ENCODE measurements around the gene KRT4.
"Not testable (repeated sequence)": the region's sequence is repeated elsewhere in the genome, so short reads cannot be mapped to it uniquely, and the experiment has no call there.

KRT4 gene

DNA sequence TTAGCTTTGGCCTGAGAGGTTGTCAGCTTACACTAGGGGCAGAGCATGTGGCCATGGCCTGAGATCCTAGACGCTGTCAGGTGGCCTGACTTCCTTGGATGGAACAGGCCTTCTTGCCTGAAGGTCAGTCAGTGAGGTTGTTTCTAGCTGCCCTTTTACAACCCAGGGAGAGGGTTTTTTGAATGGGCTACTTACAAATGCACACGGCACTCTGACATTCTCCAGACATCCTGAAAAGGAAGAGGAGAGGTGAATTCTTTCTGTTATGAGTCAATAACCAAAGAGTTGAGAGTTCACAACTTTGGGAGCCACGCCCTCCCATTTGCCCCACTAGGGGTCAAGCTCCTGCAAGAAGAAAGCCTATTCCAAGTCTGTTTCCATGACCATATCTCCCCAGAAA is 44.6 kb downstream of the KRT4 start:
- Histone ChIP-seq H3K4me3 (ENCODE audit: low read length) (no peak overlapping the region), H3K36me3 (ENCODE audit: control insufficient read depth, low read depth, low read length) (no peaks in the 10 kb centered on the region), H3K9ac (ENCODE audit: low read length) (no peak overlapping the region), H3K27ac (ENCODE audit: low read length) (no peak overlapping the region), H3K27me3 (ENCODE audit: control insufficient read depth, insufficient read depth, low read length) (no peaks in the 10 kb centered on the region), H3K4me1 (ENCODE audit: control insufficient read depth, low read depth, low read length) (no peaks in the 10 kb centered on the region), H3K9me3 (ENCODE audit: control insufficient read depth, low read depth, low read length) (no peaks in the 10 kb centered on the region)

DNA sequence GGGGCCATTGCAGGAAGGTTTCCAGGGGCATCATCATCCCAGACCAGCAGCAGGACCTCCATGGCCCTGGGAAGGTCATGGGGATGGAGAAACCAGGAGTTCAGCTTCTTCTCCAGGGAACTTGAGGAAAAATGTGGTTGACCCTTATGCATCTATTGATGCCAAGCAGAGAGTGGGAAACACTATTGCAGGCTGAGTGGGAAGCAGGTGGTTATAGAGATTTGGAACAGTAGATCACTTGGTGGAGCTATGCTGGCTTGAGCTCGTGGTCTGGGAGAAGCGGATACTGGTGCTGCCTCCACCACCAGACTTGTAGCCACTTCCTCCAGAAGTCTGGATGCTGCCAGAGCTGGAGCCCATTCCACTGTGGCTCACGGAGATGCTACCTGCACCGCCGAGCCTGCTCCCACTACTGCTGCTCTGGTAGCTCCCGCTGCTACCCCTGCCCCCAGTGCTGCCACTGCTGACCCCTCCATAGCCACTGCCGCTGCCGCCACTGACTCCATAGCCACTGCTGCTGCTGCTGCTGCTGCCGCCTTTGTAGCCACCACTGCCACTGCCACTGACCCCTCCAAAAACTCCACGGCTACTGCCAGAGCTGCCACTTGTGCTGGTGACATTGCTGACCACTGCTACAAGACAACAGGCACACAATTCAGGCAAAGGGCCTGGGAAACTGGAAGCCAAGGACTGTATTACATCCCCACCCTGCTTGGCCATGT is 45.3 kb downstream of the KRT4 start:
- H3K9me3 ChIP-seq (ENCODE audit: control insufficient read depth, low read depth, low read length): no peaks in the 10 kb centered on the region
- no peak overlapping the region for H3K27ac ChIP-seq (ENCODE audit: low read length)
- no peak overlapping the region for H3K4me3 ChIP-seq (ENCODE audit: low read length)
- no peak overlapping the region for H3K9ac ChIP-seq (ENCODE audit: low read length)
- no peaks in the 10 kb centered on the region for H3K4me1 ChIP-seq (ENCODE audit: control insufficient read depth, low read depth, low read length)
- no peaks in the 10 kb centered on the region for H3K27me3 ChIP-seq (ENCODE audit: control insufficient read depth, insufficient read depth, low read length)
- H3K36me3 ChIP-seq (ENCODE audit: control insufficient read depth, low read depth, low read length): no peaks in the 10 kb centered on the region

DNA sequence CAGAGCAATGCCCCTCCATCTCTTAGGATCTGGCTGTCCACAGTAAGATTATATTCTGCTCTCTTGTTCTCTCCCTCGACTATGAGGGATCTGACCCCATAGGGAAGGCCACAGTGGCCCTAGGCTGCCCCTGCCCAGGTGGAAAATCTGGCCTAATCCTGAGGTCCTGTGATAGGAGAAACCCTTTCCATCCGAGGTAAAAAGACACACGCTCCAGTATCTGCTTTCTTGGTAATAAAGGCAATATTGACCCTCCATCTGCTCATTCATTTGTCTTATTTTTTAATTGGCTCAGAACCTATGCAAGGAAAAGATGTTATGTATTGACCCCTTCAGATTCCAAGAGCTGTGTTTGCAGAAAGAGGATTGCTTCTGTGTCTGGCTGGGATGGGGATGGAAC is 46.5 kb downstream of the KRT4 start:
- Histone ChIP-seq H3K9ac (ENCODE audit: low read length) (no peak overlapping the region), H3K27ac (ENCODE audit: low read length) (no peak overlapping the region), H3K4me1 (ENCODE audit: control insufficient read depth, low read depth, low read length) (no peaks in the 10 kb centered on the region), H3K36me3 (ENCODE audit: control insufficient read depth, low read depth, low read length) (no peaks in the 10 kb centered on the region), H3K9me3 (ENCODE audit: control insufficient read depth, low read depth, low read length) (no peaks in the 10 kb centered on the region), H3K27me3 (ENCODE audit: control insufficient read depth, insufficient read depth, low read length) (no peaks in the 10 kb centered on the region), H3K4me3 (ENCODE audit: low read length) (no peak overlapping the region)

DNA sequence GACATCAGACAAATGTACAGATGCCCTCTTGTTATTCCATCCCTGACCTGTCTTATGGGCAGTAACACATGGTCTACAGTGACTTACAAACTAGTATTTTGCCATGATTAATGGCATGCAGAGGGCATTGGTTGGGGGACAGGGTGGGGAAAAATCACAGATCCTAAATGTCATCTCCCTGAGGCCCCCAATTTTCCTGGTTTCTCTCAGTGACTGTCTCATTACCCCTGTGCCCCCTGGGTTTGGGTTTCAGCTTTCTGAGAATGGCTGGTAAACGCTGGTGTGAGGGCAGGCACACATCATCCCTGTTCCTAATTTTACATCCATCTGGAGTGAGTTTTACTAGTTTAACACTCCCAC is 46.9 kb downstream of the KRT4 start:
- Histone ChIP-seq H3K9ac (ENCODE audit: low read length) (no peak overlapping the region), H3K4me1 (ENCODE audit: control insufficient read depth, low read depth, low read length) (no peaks in the 10 kb centered on the region), H3K4me3 (ENCODE audit: low read length) (no peak overlapping the region), H3K9me3 (ENCODE audit: control insufficient read depth, low read depth, low read length) (no peaks in the 10 kb centered on the region), H3K27me3 (ENCODE audit: control insufficient read depth, insufficient read depth, low read length) (no peaks in the 10 kb centered on the region), H3K27ac (ENCODE audit: low read length) (no peak overlapping the region), H3K36me3 (ENCODE audit: control insufficient read depth, low read depth, low read length) (no peaks in the 10 kb centered on the region)

DNA sequence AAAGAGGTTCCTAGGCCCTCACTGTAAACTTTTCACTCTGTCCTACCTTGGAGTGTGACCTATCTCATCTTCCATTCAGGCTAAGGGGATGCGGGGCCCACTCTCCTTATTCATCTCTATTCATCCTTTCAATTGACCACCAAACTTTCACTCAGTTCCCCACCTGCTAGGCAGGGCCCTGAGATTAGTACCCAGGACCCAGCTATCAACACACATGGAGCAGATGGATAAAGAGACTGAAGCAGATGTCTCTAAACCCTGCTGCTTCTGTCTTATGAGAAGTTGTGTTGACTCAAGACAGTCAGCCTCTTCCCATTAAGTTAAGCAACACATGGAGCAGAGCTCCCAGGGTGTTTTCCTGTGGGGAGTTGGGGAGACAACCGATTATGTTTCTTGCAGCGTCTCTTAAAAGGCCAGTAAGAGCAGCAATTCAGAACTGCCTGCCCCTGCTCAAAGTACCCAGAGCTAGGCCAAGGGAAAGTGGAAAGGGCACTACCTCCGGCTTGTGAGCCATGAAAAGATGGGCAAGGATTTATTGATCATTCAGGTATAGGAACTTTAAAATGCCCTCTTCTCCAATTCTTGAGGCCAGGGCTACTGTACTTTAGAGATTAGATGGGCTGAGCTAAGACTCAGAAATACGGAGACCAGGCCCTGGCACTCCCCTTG is 47.4 kb downstream of the KRT4 start:
- no peak overlapping the region for H3K9ac ChIP-seq (ENCODE audit: low read length)
- no peaks in the 10 kb centered on the region for H3K27me3 ChIP-seq (ENCODE audit: control insufficient read depth, insufficient read depth, low read length)
- H3K27ac ChIP-seq (ENCODE audit: low read length): no peak overlapping the region
- H3K9me3 ChIP-seq (ENCODE audit: control insufficient read depth, low read depth, low read length): no peaks in the 10 kb centered on the region
- H3K4me1 ChIP-seq (ENCODE audit: control insufficient read depth, low read depth, low read length): no peaks in the 10 kb centered on the region
- H3K36me3 ChIP-seq (ENCODE audit: control insufficient read depth, low read depth, low read length): no peaks in the 10 kb centered on the region
- no peak overlapping the region for H3K4me3 ChIP-seq (ENCODE audit: low read length)

DNA sequence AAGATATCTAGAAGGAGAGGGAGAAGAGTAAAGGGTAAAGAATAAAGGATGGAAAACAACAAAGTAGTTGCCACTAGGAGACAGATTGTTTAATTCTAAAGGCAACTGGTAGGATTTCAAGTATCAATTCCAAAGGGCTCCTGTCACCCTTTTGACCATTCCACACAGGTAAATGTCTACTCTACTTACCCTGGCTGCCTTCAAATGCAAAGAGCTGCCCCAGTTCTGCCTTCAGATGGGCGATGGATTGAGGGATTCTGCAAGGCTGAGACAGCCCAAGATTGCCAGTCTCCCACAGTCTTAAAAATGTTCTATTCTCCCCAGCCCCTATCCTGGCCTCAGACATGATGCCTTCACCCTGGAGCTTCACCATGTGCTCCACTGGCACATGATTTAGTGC is 48.2 kb downstream of the KRT4 start:
- Histone ChIP-seq H3K4me3 (ENCODE audit: low read length) (no peak overlapping the region), H3K36me3 (ENCODE audit: control insufficient read depth, low read depth, low read length) (no peaks in the 10 kb centered on the region), H3K9ac (ENCODE audit: low read length) (no peak overlapping the region), H3K9me3 (ENCODE audit: control insufficient read depth, low read depth, low read length) (no peaks in the 10 kb centered on the region), H3K4me1 (ENCODE audit: control insufficient read depth, low read depth, low read length) (no peaks in the 10 kb centered on the region), H3K27me3 (ENCODE audit: control insufficient read depth, insufficient read depth, low read length) (no peaks in the 10 kb centered on the region), H3K27ac (ENCODE audit: low read length) (no peak overlapping the region)

DNA sequence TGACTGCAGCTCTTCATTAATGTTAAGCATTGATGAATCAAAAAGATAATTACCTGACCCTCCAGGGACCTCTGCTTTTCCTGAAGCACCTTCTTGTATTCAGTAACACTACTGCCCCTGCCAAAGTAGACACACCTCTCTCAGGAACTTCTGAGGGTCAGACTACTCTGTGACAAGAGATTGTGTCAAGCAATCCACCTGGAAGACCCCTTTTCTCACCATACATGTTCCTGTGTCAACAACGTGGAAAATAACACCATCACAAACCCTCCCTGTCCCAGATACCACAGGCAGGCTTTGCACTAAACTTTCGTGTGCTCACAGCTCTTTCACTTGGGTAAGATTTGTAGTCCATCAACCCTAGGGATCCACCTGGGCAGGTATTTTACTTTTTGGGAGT is 49.9 kb downstream of the KRT4 start:
- no peaks in the 10 kb centered on the region for H3K4me1 ChIP-seq (ENCODE audit: control insufficient read depth, low read depth, low read length)
- H3K9ac ChIP-seq (ENCODE audit: low read length): no peak overlapping the region
- H3K27me3 ChIP-seq (ENCODE audit: control insufficient read depth, insufficient read depth, low read length): no peaks in the 10 kb centered on the region
- H3K27ac ChIP-seq (ENCODE audit: low read length): no peak overlapping the region
- H3K4me3 ChIP-seq (ENCODE audit: low read length): no peak overlapping the region
- no peaks in the 10 kb centered on the region for H3K9me3 ChIP-seq (ENCODE audit: control insufficient read depth, low read depth, low read length)
- no peaks in the 10 kb centered on the region for H3K36me3 ChIP-seq (ENCODE audit: control insufficient read depth, low read depth, low read length)

DNA sequence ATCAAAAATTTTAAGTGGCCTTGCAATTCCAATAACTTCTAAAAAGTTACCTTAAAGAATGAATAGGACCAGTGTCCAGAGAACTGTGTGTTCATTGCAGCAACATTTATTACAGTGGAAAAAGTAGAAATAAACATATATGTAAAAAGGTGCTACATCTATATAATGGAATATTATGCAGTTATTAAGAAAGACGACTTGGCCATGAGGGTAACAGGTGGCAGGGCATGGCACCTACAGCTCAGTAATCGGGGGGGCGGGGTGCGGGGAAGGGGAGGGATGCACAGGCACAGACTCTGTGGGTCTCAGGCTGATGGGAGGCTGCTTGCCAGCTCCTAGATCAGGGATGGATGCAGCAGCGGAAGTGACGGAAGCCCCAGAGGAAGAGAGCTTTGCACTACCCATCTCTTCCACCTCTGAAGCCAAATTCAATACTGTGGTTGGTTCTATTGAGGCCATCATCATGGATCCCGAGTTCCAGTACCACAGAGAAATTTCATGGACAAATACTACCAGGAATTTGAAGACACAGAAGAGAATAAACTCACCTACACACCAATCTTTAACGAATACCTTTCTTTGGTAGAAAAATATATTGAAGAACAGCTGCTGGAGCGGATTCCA is 50.8 kb downstream of the KRT4 start:
- no peaks in the 10 kb centered on the region for H3K9me3 ChIP-seq (ENCODE audit: control insufficient read depth, low read depth, low read length)
- no peak overlapping the region for H3K27ac ChIP-seq (ENCODE audit: low read length)
- H3K36me3 ChIP-seq (ENCODE audit: control insufficient read depth, low read depth, low read length): no peaks in the 10 kb centered on the region
- H3K9ac ChIP-seq (ENCODE audit: low read length): no peak overlapping the region
- no peak overlapping the region for H3K4me3 ChIP-seq (ENCODE audit: low read length)
- H3K4me1 ChIP-seq (ENCODE audit: control insufficient read depth, low read depth, low read length): no peaks in the 10 kb centered on the region
- H3K27me3 ChIP-seq (ENCODE audit: control insufficient read depth, insufficient read depth, low read length): no peaks in the 10 kb centered on the region

DNA sequence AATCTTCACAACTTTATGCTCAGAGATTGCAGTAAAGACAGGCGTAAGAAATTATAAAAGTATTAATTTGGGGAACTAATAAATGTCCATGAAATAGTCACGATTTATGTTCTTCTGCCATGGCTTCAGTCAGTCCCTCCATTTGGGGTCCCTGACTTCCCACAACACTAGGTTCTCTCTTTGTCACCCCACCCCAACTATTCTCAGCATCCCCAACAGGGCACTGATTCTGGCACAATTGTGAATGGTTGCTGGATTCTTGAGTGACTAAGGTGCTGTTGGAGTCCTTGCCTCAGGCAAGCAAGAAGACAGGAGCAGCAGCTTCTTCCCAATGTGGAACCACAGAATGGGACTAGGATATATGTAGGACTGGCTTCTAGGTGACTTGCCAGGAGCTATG is 52.1 kb downstream of the KRT4 start:
- no peaks in the 10 kb centered on the region for H3K27me3 ChIP-seq (ENCODE audit: control insufficient read depth, insufficient read depth, low read length)
- no peaks in the 10 kb centered on the region for H3K4me1 ChIP-seq (ENCODE audit: control insufficient read depth, low read depth, low read length)
- no peaks in the 10 kb centered on the region for H3K9me3 ChIP-seq (ENCODE audit: control insufficient read depth, low read depth, low read length)
- no peak overlapping the region for H3K9ac ChIP-seq (ENCODE audit: low read length)
- no peaks in the 10 kb centered on the region for H3K36me3 ChIP-seq (ENCODE audit: control insufficient read depth, low read depth, low read length)
- H3K4me3 ChIP-seq (ENCODE audit: low read length): no peak overlapping the region
- no peak overlapping the region for H3K27ac ChIP-seq (ENCODE audit: low read length)

DNA sequence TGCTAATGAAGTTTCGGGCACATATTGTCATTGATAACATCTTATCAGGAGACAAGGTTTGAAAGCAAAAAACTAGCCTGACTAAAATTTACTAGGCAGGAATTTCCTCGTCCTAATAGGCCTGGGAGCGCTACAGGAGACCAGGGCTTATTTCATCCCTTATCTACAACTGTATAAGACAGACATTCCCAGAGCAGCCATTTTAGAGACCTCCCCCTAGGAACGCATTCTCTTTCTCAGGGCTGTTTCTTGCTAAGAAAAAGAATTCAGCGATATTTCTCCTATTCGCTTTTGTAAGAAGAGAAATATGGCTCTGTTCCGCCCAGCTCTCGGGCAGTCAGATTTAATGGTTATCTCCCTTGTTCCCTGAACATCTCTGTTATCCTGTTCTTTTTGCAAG is 52.7 kb downstream of the KRT4 start:
- H3K9me3 ChIP-seq (ENCODE audit: control insufficient read depth, low read depth, low read length); H3K27me3 ChIP-seq (ENCODE audit: control insufficient read depth, insufficient read depth, low read length); H3K4me3 ChIP-seq (ENCODE audit: low read length); H3K36me3 ChIP-seq (ENCODE audit: control insufficient read depth, low read depth, low read length); H3K27ac ChIP-seq (ENCODE audit: low read length); H3K9ac ChIP-seq (ENCODE audit: low read length); H3K4me1 ChIP-seq (ENCODE audit: control insufficient read depth, low read depth, low read length): not testable (repeated sequence)

DNA sequence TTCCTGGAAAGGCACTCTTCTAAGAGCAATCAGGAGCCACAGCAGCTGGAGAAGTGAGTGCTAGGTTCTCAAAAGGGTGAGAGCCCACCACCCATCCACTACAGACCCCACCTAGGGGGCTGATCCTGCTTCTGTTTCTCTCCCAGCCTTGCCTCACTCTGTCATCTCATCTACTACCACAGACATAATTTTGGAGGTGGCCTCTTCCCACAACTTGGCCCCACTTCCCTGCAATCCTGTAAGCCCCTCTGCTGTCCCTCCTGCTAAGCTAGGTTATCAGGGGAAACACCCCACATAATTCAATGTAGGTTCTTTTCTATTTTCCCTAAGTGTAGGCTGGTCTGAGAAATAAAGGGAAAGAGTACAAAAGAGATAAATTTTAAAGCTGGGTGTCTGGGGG is 53.3 kb downstream of the KRT4 start:
- no peak overlapping the region for H3K4me3 ChIP-seq (ENCODE audit: low read length)
- H3K36me3 ChIP-seq (ENCODE audit: control insufficient read depth, low read depth, low read length): no peaks in the 10 kb centered on the region
- H3K9ac ChIP-seq (ENCODE audit: low read length): no peak overlapping the region
- H3K27ac ChIP-seq (ENCODE audit: low read length): no peak overlapping the region
- no peaks in the 10 kb centered on the region for H3K27me3 ChIP-seq (ENCODE audit: control insufficient read depth, insufficient read depth, low read length)
- no peaks in the 10 kb centered on the region for H3K4me1 ChIP-seq (ENCODE audit: control insufficient read depth, low read depth, low read length)
- H3K9me3 ChIP-seq (ENCODE audit: control insufficient read depth, low read depth, low read length): no peaks in the 10 kb centered on the region

DNA sequence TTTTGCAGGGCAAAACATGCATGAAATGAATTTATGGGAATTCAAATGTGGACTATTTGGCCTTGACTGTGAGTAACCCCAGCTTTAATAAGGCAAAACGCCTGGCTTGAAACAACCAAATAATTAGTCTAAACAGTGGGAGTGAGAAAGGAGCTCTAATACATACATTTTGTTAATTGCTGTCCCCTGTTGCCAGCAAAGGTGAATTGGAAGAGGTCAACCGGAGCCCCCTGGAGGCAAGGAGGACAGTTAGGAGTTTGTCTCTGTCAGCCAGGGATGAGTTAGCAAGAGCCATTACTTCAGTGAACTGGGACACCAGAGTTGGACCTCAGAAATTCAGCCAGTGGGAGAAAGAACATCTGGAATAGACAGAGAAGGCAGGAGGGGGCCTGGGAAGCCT is 54.2 kb downstream of the KRT4 start:
- no peaks in the 10 kb centered on the region for H3K27me3 ChIP-seq (ENCODE audit: control insufficient read depth, insufficient read depth, low read length)
- no peaks in the 10 kb centered on the region for H3K9me3 ChIP-seq (ENCODE audit: control insufficient read depth, low read depth, low read length)
- no peaks in the 10 kb centered on the region for H3K4me1 ChIP-seq (ENCODE audit: control insufficient read depth, low read depth, low read length)

More for the DNA sequence above, 54.2 kb downstream of the KRT4 start:
- Histone ChIP-seq H3K36me3 (ENCODE audit: control insufficient read depth, low read depth, low read length) (no peaks in the 10 kb centered on the region), H3K9ac (ENCODE audit: low read length) (no peak overlapping the region), H3K4me3 (ENCODE audit: low read length) (no peak overlapping the region), H3K27ac (ENCODE audit: low read length) (no peak overlapping the region)

Data from iPS-18a (cell line).